ENCODE results near the gene HDAC4.

DNA sequence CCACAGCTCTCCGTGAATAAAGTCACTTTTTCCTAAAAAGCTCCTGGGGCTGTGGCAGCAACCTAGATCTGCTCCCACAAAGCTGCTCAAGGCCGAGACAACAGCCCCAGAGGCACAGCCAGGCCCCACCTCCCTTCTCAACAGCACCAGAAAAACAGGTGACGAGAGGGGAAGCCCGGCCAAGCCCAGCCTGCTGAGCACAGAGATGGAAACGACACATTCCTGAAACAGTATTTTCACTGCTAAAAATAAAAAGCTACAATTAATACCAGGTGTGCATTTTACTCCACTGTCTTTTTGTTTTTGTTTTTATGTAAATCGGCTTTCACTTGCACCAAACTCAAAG lies 199.3 kb downstream of the HDAC4 start:
- TF ChIP-seq, protein P1, sequence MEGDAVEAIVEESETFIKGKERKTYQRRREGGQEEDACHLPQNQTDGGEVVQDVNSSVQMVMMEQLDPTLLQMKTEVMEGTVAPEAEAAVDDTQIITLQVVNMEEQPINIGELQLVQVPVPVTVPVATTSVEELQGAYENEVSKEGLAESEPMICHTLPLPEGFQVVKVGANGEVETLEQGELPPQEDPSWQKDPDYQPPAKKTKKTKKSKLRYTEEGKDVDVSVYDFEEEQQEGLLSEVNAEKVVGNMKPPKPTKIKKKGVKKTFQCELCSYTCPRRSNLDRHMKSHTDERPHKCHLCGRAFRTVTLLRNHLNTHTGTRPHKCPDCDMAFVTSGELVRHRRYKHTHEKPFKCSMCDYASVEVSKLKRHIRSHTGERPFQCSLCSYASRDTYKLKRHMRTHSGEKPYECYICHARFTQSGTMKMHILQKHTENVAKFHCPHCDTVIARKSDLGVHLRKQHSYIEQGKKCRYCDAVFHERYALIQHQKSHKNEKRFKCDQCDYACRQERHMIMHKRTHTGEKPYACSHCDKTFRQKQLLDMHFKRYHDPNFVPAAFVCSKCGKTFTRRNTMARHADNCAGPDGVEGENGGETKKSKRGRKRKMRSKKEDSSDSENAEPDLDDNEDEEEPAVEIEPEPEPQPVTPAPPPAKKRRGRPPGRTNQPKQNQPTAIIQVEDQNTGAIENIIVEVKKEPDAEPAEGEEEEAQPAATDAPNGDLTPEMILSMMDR (IDR thresholded peaks at IDR 0.05) = no peak
- no peak for TF ChIP-seq POLR2A (IDR thresholded peaks at IDR 0.05)
